ENCODE results near the gene ELANE. TPM values are rescaled to one million over a fixed set of nuclear protein-coding genes. Genes with fewer than 3 reads are reported as not detected.
"Not testable (repeated sequence)": the region's sequence is repeated elsewhere in the genome, so short reads cannot be mapped to it uniquely, and the experiment has no call there.

ELANE gene
- total RNA-seq, 1 donor from 2014 or later, result 0.81 TPM

- no peak for DNase-seq (ENCODE audit: low spot score)
These were observed 37.7 kb upstream of the ELANE start for GRCh38 chr19:814152-815078.

GRCh38 chr19:815079-815774 is 36.9 kb upstream of the ELANE start:
- DNase-seq (ENCODE audit: low spot score), result no peak

- DNase-seq (ENCODE audit: low spot score), result no peak
These were observed 36.2 kb upstream of the ELANE start for GRCh38 chr19:815775-816499.

- no peak for DNase-seq (ENCODE audit: low spot score)
These were observed 35.6 kb upstream of the ELANE start for GRCh38 chr19:816500-816857.

- not testable (repeated sequence) for DNase-seq (ENCODE audit: low spot score)
These were observed 31.9 kb upstream of the ELANE start for GRCh38 chr19:820212-820611.

GRCh38 chr19:821231-821824 is 30.8 kb upstream of the ELANE start:
- no peak for DNase-seq (ENCODE audit: low spot score)

GRCh38 chr19:821825-822503 is 30.1 kb upstream of the ELANE start, which contains the start of gene PLPPR3:
PLPPR3 (minus strand) TSS chr19:821955; CDS start chr19:821559, 396 bp downstream.
- DNase-seq (ENCODE audit: low spot score), result no peak

- no peak for DNase-seq (ENCODE audit: low spot score)
These were observed 28.5 kb upstream of the ELANE start for GRCh38 chr19:823565-824121.

GRCh38 chr19:824885-825284 is 27.2 kb upstream of the ELANE start:
- no peak for DNase-seq (ENCODE audit: low spot score)

- DNase-seq (ENCODE audit: low spot score), result no peak
These were observed 26.0 kb upstream of the ELANE start for GRCh38 chr19:825897-826644.

GRCh38 chr19:827314-827709 is 24.8 kb upstream of the ELANE start:
- no peak for DNase-seq (ENCODE audit: low spot score)

GRCh38 chr19:827710-828321 is 24.3 kb upstream of the ELANE start, which contains the start of gene AZU1:
AZU1 (plus strand) TSS chr19:827837; CDS start chr19:827847, 10 bp downstream.
- no peak for DNase-seq (ENCODE audit: low spot score)

GRCh38 chr19:829129-829758 is 22.9 kb upstream of the ELANE start:
- no peak for DNase-seq (ENCODE audit: low spot score)

GRCh38 chr19:831407-832369 is 20.4 kb upstream of the ELANE start:
- DNase-seq (ENCODE audit: low spot score), result no peak

GRCh38 chr19:834216-834615 is 17.9 kb upstream of the ELANE start:
- no peak for DNase-seq (ENCODE audit: low spot score)

- DNase-seq (ENCODE audit: low spot score), result no peak
These were observed 16.8 kb upstream of the ELANE start for GRCh38 chr19:835210-835810.

- no peak for DNase-seq (ENCODE audit: low spot score)
These were observed 11.4 kb upstream of the ELANE start, which contains the start of gene PRTN3 for GRCh38 chr19:840519-841206. PRTN3 (plus strand) TSS chr19:840999; CDS start chr19:841009, 10 bp downstream.
